ENCODE results near the gene ADAT3. TPM values are rescaled to one million over a fixed set of nuclear protein-coding genes. Genes with fewer than 3 reads are reported as not detected.

Gene ADAT3
- total RNA-seq, 1 donor, result 3.3 TPM

- Histone ChIP-seq H3K27me3 (ENCODE audit: insufficient read depth, low read length) (no peaks in the 10 kb centered on the region), H3K4me1 (ENCODE audit: insufficient read depth, low read length) (peaks cover 25% of the 10 kb centered on the region), H3K27ac (ENCODE audit: low read depth, low read length) (peak overlapping the region; percentile 41), H3K4me2 (ENCODE audit: insufficient read depth, low read length) (peak overlapping the region; percentile 73), H3K79me2 (ENCODE audit: insufficient read depth, low read length) (peaks cover 66% of the 10 kb centered on the region), H3K9me3 (ENCODE audit: low read depth, low read length) (no peaks in the 10 kb centered on the region), H3K36me3 (ENCODE audit: insufficient read depth, low read length) (no peaks in the 10 kb centered on the region), H3K4me3 (ENCODE audit: insufficient read depth, low read length) (peak overlapping the region; percentile 89), H4K20me1 (ENCODE audit: insufficient read depth, low read length) (peaks cover 47% of the 10 kb centered on the region), H2AFZ (ENCODE audit: low read length) (no peak overlapping the region)
- DNase-seq (ENCODE audit: insufficient read length, low spot score, missing footprints), result peak; percentile 95
- no peak for TF ChIP-seq CTCF (IDR thresholded peaks at IDR 0.05; ENCODE audit: extremely low read depth, low read depth, low read length)
Observed at GRCh38 chr19:1862068-1862423, 43.2 kb upstream of the ADAT3 start.

GRCh38 chr19:1862424-1863327 is 42.5 kb upstream of the ADAT3 start:
- H3K27ac ChIP-seq (ENCODE audit: low read depth, low read length), result peak overlapping the region; percentile 41
- no peaks in the 10 kb centered on the region for H3K27me3 ChIP-seq (ENCODE audit: insufficient read depth, low read length)
- H3K4me2 ChIP-seq (ENCODE audit: insufficient read depth, low read length), result peak overlapping the region; percentile 73
- no peaks in the 10 kb centered on the region for H3K36me3 ChIP-seq (ENCODE audit: insufficient read depth, low read length)
- peak; percentile 99 for DNase-seq (ENCODE audit: insufficient read length, low spot score, missing footprints)
- peak overlapping the region; percentile 89 for H3K4me3 ChIP-seq (ENCODE audit: insufficient read depth, low read length)
- no peak for TF ChIP-seq CTCF (IDR thresholded peaks at IDR 0.05; ENCODE audit: extremely low read depth, low read depth, low read length)
- H2AFZ ChIP-seq (ENCODE audit: low read length), result no peak overlapping the region
- peaks cover 22% of the 10 kb centered on the region for H3K4me1 ChIP-seq (ENCODE audit: insufficient read depth, low read length)
- H3K79me2 ChIP-seq (ENCODE audit: insufficient read depth, low read length), result peaks cover 60% of the 10 kb centered on the region
- no peaks in the 10 kb centered on the region for H3K9me3 ChIP-seq (ENCODE audit: low read depth, low read length)
- peaks cover 45% of the 10 kb centered on the region for H4K20me1 ChIP-seq (ENCODE audit: insufficient read depth, low read length)

- no peak for DNase-seq (ENCODE audit: insufficient read length, low spot score, missing footprints)
- Histone ChIP-seq H4K20me1 (ENCODE audit: insufficient read depth, low read length) (peaks cover 39% of the 10 kb centered on the region), H3K4me1 (ENCODE audit: insufficient read depth, low read length) (peaks cover 19% of the 10 kb centered on the region), H3K9me3 (ENCODE audit: low read depth, low read length) (no peaks in the 10 kb centered on the region), H3K27ac (ENCODE audit: low read depth, low read length) (peak within 1 kb of the TSS; percentile 72), H2AFZ (ENCODE audit: low read length) (peak within 1 kb of the TSS; percentile 80), H3K79me2 (ENCODE audit: insufficient read depth, low read length) (peaks cover 54% of the 10 kb centered on the region), H3K4me3 (ENCODE audit: insufficient read depth, low read length) (peak within 1 kb of the TSS; percentile 89), H3K4me2 (ENCODE audit: insufficient read depth, low read length) (peak within 1 kb of the TSS; percentile 87), H3K36me3 (ENCODE audit: insufficient read depth, low read length) (no peaks in the 10 kb centered on the region), H3K27me3 (ENCODE audit: insufficient read depth, low read length) (no peaks in the 10 kb centered on the region)
- no peak for TF ChIP-seq CTCF (IDR thresholded peaks at IDR 0.05; ENCODE audit: extremely low read depth, low read depth, low read length)
Observed at GRCh38 chr19:1863328-1863637, 41.9 kb upstream of the ADAT3 start, which contains the start of gene KLF16. Gene KLF16, minus strand, starts transcription at chr19:1863579. Its CDS starts 82 bp downstream, at chr19:1863497.
